ENCODE measurements around the gene VPS13C. TPM values are rescaled to one million over a fixed set of nuclear protein-coding genes. Genes with fewer than 3 reads are reported as not detected.
"Not testable (repeated sequence)": the region's sequence is repeated elsewhere in the genome, so short reads cannot be mapped to it uniquely, and the experiment has no call there.

The VPS13C gene
- total RNA-seq, 1 experiment from 2014 or later: 40.0 TPM

- Histone ChIP-seq H3K9me2 (ENCODE audit: insufficient read depth) (no peaks in the 10 kb centered on the region), H3K4me2 (no peak overlapping the region), H3K4me1 (replicated peaks; ENCODE audit: insufficient read depth) (no peaks in the 10 kb centered on the region), H3K36me3 (ENCODE audit: low read depth) (0 out of 2 replicates have a peak, but pooled peaks cover 12% of the 10 kb centered on the region), H3K27me3 (ENCODE audit: insufficient read depth, low read depth) (no peaks in the 10 kb centered on the region), H2AFZ (no peak overlapping the region), H3K9me3 (ENCODE audit: insufficient read depth, low read depth) (no peaks in the 10 kb centered on the region), H3K4me3 (no peak overlapping the region), H3K27ac (no peak overlapping the region), H4K20me1 (ENCODE audit: insufficient read depth) (no peaks in the 10 kb centered on the region), H3K79me2 (ENCODE audit: low read depth) (no peaks in the 10 kb centered on the region), H3F3A (ENCODE audit: insufficient read depth, low read depth) (no peaks in the 10 kb centered on the region)
- no peak for DNase-seq
- peak; percentile 55 for TF ChIP-seq CTCF (conservative IDR thresholded peaks at IDR 0.05)
- TF ChIP-seq EZH2 (IDR thresholded peaks at IDR 0.05; ENCODE audit: low read depth): no peak
- ChIA-PET CTCF (no interaction called here), POLR2A (ENCODE audit: unreplicated experiment) (interaction anchor here (0.6 kb wide), 1 partner anchor 834 kb away, joined by 7 read pairs; no protein-coding TSS in a partner anchor)
- no TSS peak for BruUV-seq (replicated peaks)
- intact Hi-C loops (cut with micrococcal nuclease; ENCODE audit: unreplicated experiment): no loop called here
Observed at GRCh38 chr15:62021991-62022600, 38.2 kb downstream of the VPS13C start.

- BruUV-seq (replicated peaks): no TSS peak
- Histone ChIP-seq H3K36me3 (ENCODE audit: low read depth) (0 out of 2 replicates have a peak, but pooled peaks cover 12% of the 10 kb centered on the region), H2AFZ (no peak overlapping the region), H3K79me2 (ENCODE audit: low read depth) (no peaks in the 10 kb centered on the region), H4K20me1 (ENCODE audit: insufficient read depth) (no peaks in the 10 kb centered on the region), H3K4me3 (no peak overlapping the region), H3K9me2 (ENCODE audit: insufficient read depth) (no peaks in the 10 kb centered on the region), H3K27me3 (ENCODE audit: insufficient read depth, low read depth) (no peaks in the 10 kb centered on the region), H3K9me3 (ENCODE audit: insufficient read depth, low read depth) (no peaks in the 10 kb centered on the region), H3F3A (ENCODE audit: insufficient read depth, low read depth) (no peaks in the 10 kb centered on the region), H3K27ac (no peak overlapping the region), H3K4me1 (replicated peaks; ENCODE audit: insufficient read depth) (no peaks in the 10 kb centered on the region), H3K4me2 (no peak overlapping the region)
- TF ChIP-seq EZH2 (IDR thresholded peaks at IDR 0.05; ENCODE audit: low read depth) (no peak), CTCF (conservative IDR thresholded peaks at IDR 0.05) (no peak)
- DNase-seq: no peak
- intact Hi-C loops (cut with micrococcal nuclease; ENCODE audit: unreplicated experiment): no loop called here
- CTCF ChIA-PET: no interaction called here
- POLR2A ChIA-PET (ENCODE audit: unreplicated experiment): no interaction called here
Observed at GRCh38 chr15:62020576-62021160, 39.6 kb downstream of the VPS13C start.

- H3K4me1 ChIP-seq (replicated peaks; ENCODE audit: insufficient read depth); H4K20me1 ChIP-seq (ENCODE audit: insufficient read depth); H3K27me3 ChIP-seq (ENCODE audit: insufficient read depth, low read depth); DNase-seq; BruUV-seq (replicated peaks); H2AFZ ChIP-seq; CTCF ChIA-PET; H3K79me2 ChIP-seq (ENCODE audit: low read depth); H3K27ac ChIP-seq; H3K36me3 ChIP-seq (ENCODE audit: low read depth); H3K4me3 ChIP-seq; H3K4me2 ChIP-seq; H3K9me3 ChIP-seq (ENCODE audit: insufficient read depth, low read depth); POLR2A ChIA-PET (ENCODE audit: unreplicated experiment); H3F3A ChIP-seq (ENCODE audit: insufficient read depth, low read depth); H3K9me2 ChIP-seq (ENCODE audit: insufficient read depth); intact Hi-C loops (cut with micrococcal nuclease; ENCODE audit: unreplicated experiment): not testable (repeated sequence)
Observed at GRCh38 chr15:62005354-62005753, 54.9 kb downstream of the VPS13C start.

- Histone ChIP-seq H4K20me1 (ENCODE audit: insufficient read depth) (no peaks in the 10 kb centered on the region), H3K4me3 (no peak overlapping the region), H3K36me3 (ENCODE audit: low read depth) (no peaks in the 10 kb centered on the region), H3K79me2 (ENCODE audit: low read depth) (no peaks in the 10 kb centered on the region), H3K4me1 (replicated peaks; ENCODE audit: insufficient read depth) (no peaks in the 10 kb centered on the region), H3K9me2 (ENCODE audit: insufficient read depth) (no peaks in the 10 kb centered on the region), H3F3A (ENCODE audit: insufficient read depth, low read depth) (no peaks in the 10 kb centered on the region), H3K4me2 (no peak overlapping the region), H3K27ac (no peak overlapping the region), H2AFZ (no peak overlapping the region), H3K9me3 (ENCODE audit: insufficient read depth, low read depth) (no peaks in the 10 kb centered on the region), H3K27me3 (ENCODE audit: insufficient read depth, low read depth) (no peaks in the 10 kb centered on the region)
- DNase-seq: no peak
- no TSS peak for BruUV-seq (replicated peaks)
- intact Hi-C loops (cut with micrococcal nuclease; ENCODE audit: unreplicated experiment): no loop called here
- ChIA-PET POLR2A (ENCODE audit: unreplicated experiment) (no interaction called here), CTCF (no interaction called here)
- TF ChIP-seq EZH2 (IDR thresholded peaks at IDR 0.05; ENCODE audit: low read depth) (no peak), CTCF (conservative IDR thresholded peaks at IDR 0.05) (no peak)
Observed at GRCh38 chr15:61997786-61998185, 62.5 kb downstream of the VPS13C start.
